RPMI7951 (cell line): Measurements from ENCODE around the gene SLC25A39. TPM values are rescaled to one million over a fixed set of nuclear protein-coding genes. Genes with fewer than 3 reads are reported as not detected.
A peak's percentile ranks its signal among the peaks of the same experiment; 100 is the strongest.
"Not testable (repeated sequence)": the region's sequence is repeated elsewhere in the genome, so short reads cannot be mapped to it uniquely, and the experiment has no call there.

ENCODE experiments used
- DNase-seq: peaks from one replicate; pipeline ENCODE4 v3.0.0-alpha.2; 2012; ENCODE audit warnings: low read depth
- total RNA-seq: library from RNA; depleted of rRNA; stranded (reverse); fragments of >200 nt; shearing (Covaris generic); gene quantifications from 2 replicates; pipeline ENCODE4 v1.2.3, GENCODE V29; 2014

Gene SLC25A39
- total RNA-seq, 1 experiment from 2014 or later = 87.4 TPM

GRCh38 chr17:44354582-44355561, 30.2 kb upstream of the SLC25A39 start:
- DNase-seq = no peak

- peak; percentile 19 for DNase-seq
These were observed 29.2 kb upstream of the SLC25A39 start for GRCh38 chr17:44353672-44354331.

- DNase-seq = no peak
These were observed 28.4 kb upstream of the SLC25A39 start for GRCh38 chr17:44352828-44353671.

- DNase-seq = no peak
These were observed 27.6 kb upstream of the SLC25A39 start for GRCh38 chr17:44351961-44352827.

GRCh38 chr17:44351464-44351863, 26.8 kb upstream of the SLC25A39 start:
- no peak for DNase-seq

- DNase-seq = peak; percentile 46
These were observed 26.2 kb upstream of the SLC25A39 start for GRCh38 chr17:44350733-44351226.

GRCh38 chr17:44349553-44350070, 25.0 kb upstream of the SLC25A39 start:
- no peak for DNase-seq

GRCh38 chr17:44348988-44349364, 24.4 kb upstream of the SLC25A39 start:
- no peak for DNase-seq

GRCh38 chr17:44348234-44348987, 23.8 kb upstream of the SLC25A39 start:
- DNase-seq = peak; percentile 59

- not testable (repeated sequence) for DNase-seq
These were observed 22.8 kb upstream of the SLC25A39 start for GRCh38 chr17:44347206-44348055.

GRCh38 chr17:44346064-44346844, 21.6 kb upstream of the SLC25A39 start:
- no peak for DNase-seq

- DNase-seq = peak; percentile 69
These were observed 20.9 kb upstream of the SLC25A39 start for GRCh38 chr17:44345454-44346026.

- DNase-seq = peak; percentile 98
These were observed 20.4 kb upstream of the SLC25A39 start, which contains the start of gene GRN for GRCh38 chr17:44344939-44345453. Gene GRN, plus strand, starts transcription at chr17:44345302. Its CDS starts 3,863 bp downstream, at chr17:44349165.

- no peak for DNase-seq
These were observed 19.0 kb upstream of the SLC25A39 start for GRCh38 chr17:44343510-44344209.

- DNase-seq = not testable (repeated sequence)
These were observed 15.9 kb upstream of the SLC25A39 start for GRCh38 chr17:44340553-44340952.

GRCh38 chr17:44338702-44339101, 14.1 kb upstream of the SLC25A39 start:
- DNase-seq = no peak

GRCh38 chr17:44335968-44336367, 11.3 kb upstream of the SLC25A39 start:
- no peak for DNase-seq
